Neural progenitor cell (in vitro differentiated cells): Measurements from ENCODE around the gene TRIO. TPM values are rescaled to one million over a fixed set of nuclear protein-coding genes. Genes with fewer than 3 reads are reported as not detected.
A peak's percentile ranks its signal among the peaks of the same experiment; 100 is the strongest.

Experiments
- DNase-seq: peaks from one replicate; pipeline ENCODE4 v3.0.0-alpha.2; 2016; ENCODE audit warnings: low spot score
- H2AFZ ChIP-seq: fragments of 200-600 bp; sonication (generic); replicated peaks from 2 replicates; pipeline ENCODE4 v1.6.1; 2016; ENCODE audit warnings: antibody characterized with exemption
- H3F3A ChIP-seq: fragments of 200-600 bp; sonication (generic); 2 replicates; pipeline ENCODE4 v1.6.1; 2016; ENCODE audit warnings: antibody characterized with exemption, low read depth
- H3K27ac ChIP-seq: fragments of 200-600 bp; sonication (generic); 2 replicates; pipeline ENCODE4 v1.5.1; 2016; ENCODE audit warnings: mild to moderate bottlenecking
- H3K27me3 ChIP-seq: fragments of 200-600 bp; sonication (generic); 2 replicates; pipeline ENCODE4 v1.6.1; 2016; ENCODE audit warnings: mild to moderate bottlenecking, moderate library complexity
- H3K36me3 ChIP-seq: fragments of 200-600 bp; sonication (generic); 2 replicates; pipeline ENCODE4 v1.5.1; 2016
- H3K4me1 ChIP-seq: fragments of 200-600 bp; sonication (generic); 2 replicates; pipeline ENCODE4 v1.6.1; 2016; ENCODE audit warnings: mixed run types
- H3K4me2 ChIP-seq: fragments of 200-600 bp; sonication (generic); 2 replicates; pipeline ENCODE4 v1.6.1; 2016
- H3K4me3 ChIP-seq: fragments of 200-600 bp; sonication (generic); 2 replicates; pipeline ENCODE4 v1.5.1; 2016
- H3K79me2 ChIP-seq: fragments of 200-600 bp; sonication (generic); 2 replicates; pipeline ENCODE4 v1.6.1; 2016; ENCODE audit warnings: low read depth
- H3K9ac ChIP-seq: fragments of 200-600 bp; sonication (generic); 2 replicates; pipeline ENCODE4 v1.6.1; 2016
- H3K9me3 ChIP-seq: fragments of 200-600 bp; sonication (generic); 2 replicates; pipeline ENCODE4 v1.5.1; 2016; ENCODE audit warnings: low read depth
- H4K20me1 ChIP-seq: fragments of 200-600 bp; sonication (generic); 2 replicates; pipeline ENCODE4 v1.6.1; 2016; ENCODE audit warnings: low read depth
- H3K27ac Mint-ChIP-seq: 3 replicates; pipeline ENCODE4 v1.8.0; 2021; ENCODE audit warnings: mixed read lengths
- H3K27me3 Mint-ChIP-seq: 2 replicates; pipeline ENCODE4 v1.8.0; 2022; ENCODE audit warnings: low read depth, mild to moderate bottlenecking, inconsistent platforms, moderate library complexity, mixed read lengths; ENCODE audit not compliant: insufficient read depth
- H3K36me3 Mint-ChIP-seq: 3 replicates; pipeline ENCODE4 v1.8.0; 2021; ENCODE audit warnings: mixed read lengths
- H3K4me1 Mint-ChIP-seq: 3 replicates; pipeline ENCODE4 v1.8.0; 2021; ENCODE audit warnings: mixed read lengths
- H3K4me3 Mint-ChIP-seq: 3 replicates; pipeline ENCODE4 v1.8.0; 2021; ENCODE audit warnings: mild to moderate bottlenecking, moderate library complexity, mixed read lengths
- H3K9me3 Mint-ChIP-seq: 3 replicates; pipeline ENCODE4 v1.8.0; 2020; ENCODE audit warnings: mixed read lengths
- EZH2 ChIP-seq: fragments of 200-600 bp; sonication (generic); IDR thresholded peaks from 2 replicates; pipeline ENCODE4 v1.6.1; 2017; ENCODE audit warnings: antibody characterized with exemption, mild to moderate bottlenecking, moderate library complexity
- EZH2phosphoT487 ChIP-seq: fragments of 200-600 bp; sonication (generic); IDR thresholded peaks from 2 replicates; pipeline ENCODE4 v1.6.1; 2017; ENCODE audit warnings: antibody characterized with exemption
- total RNA-seq: library from RNA; depleted of rRNA; stranded (reverse); fragments of >200 nt; gene quantifications from 2 replicates; pipeline ENCODE4 v1.2.3, GENCODE V29; 2015; ENCODE audit warnings: low replicate concordance
- TF ChIP-seq, protein P1 (sequence below): fragments of 200-600 bp; sonication (generic); IDR thresholded peaks from 2 replicates; pipeline ENCODE4 v1.5.1; 2017; ENCODE audit warnings: antibody characterized with exemption, mild to moderate bottlenecking

TRIO gene
- total RNA-seq, 1 donor from 2014 or later = 84.7 TPM

GRCh38 chr5:14258840-14259239, 115.7 kb downstream of the TRIO start:
- H3K9me3 Mint-ChIP-seq = peaks cover 19% of the 10 kb centered on the region
- no peak overlapping the region for H2AFZ ChIP-seq
- peaks cover 29% of the 10 kb centered on the region for H3F3A ChIP-seq
- H3K9me3 ChIP-seq = no peaks in the 10 kb centered on the region
- no peak overlapping the region for H3K27ac ChIP-seq
- TF ChIP-seq, protein P1, sequence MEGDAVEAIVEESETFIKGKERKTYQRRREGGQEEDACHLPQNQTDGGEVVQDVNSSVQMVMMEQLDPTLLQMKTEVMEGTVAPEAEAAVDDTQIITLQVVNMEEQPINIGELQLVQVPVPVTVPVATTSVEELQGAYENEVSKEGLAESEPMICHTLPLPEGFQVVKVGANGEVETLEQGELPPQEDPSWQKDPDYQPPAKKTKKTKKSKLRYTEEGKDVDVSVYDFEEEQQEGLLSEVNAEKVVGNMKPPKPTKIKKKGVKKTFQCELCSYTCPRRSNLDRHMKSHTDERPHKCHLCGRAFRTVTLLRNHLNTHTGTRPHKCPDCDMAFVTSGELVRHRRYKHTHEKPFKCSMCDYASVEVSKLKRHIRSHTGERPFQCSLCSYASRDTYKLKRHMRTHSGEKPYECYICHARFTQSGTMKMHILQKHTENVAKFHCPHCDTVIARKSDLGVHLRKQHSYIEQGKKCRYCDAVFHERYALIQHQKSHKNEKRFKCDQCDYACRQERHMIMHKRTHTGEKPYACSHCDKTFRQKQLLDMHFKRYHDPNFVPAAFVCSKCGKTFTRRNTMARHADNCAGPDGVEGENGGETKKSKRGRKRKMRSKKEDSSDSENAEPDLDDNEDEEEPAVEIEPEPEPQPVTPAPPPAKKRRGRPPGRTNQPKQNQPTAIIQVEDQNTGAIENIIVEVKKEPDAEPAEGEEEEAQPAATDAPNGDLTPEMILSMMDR = peak; percentile 42
- TF ChIP-seq EZH2 = no peak
- peaks cover 11% of the 10 kb centered on the region for H3K36me3 Mint-ChIP-seq
- H4K20me1 ChIP-seq = peaks cover 56% of the 10 kb centered on the region
- peak overlapping the region; percentile 25 for H3K27ac Mint-ChIP-seq
- H3K27me3 ChIP-seq = no peaks in the 10 kb centered on the region
- peaks cover 59% of the 10 kb centered on the region for H3K4me1 Mint-ChIP-seq
- no peak overlapping the region for H3K9ac ChIP-seq
- no peaks in the 10 kb centered on the region for H3K27me3 Mint-ChIP-seq
- DNase-seq = peak; percentile 72
- no peak overlapping the region for H3K4me3 ChIP-seq
- no peak overlapping the region for H3K4me3 Mint-ChIP-seq
- H3K36me3 ChIP-seq = no peaks in the 10 kb centered on the region
- H3K4me2 ChIP-seq = peak overlapping the region; percentile 44
- peaks cover 58% of the 10 kb centered on the region for H3K4me1 ChIP-seq
- peaks cover 100% of the 10 kb centered on the region for H3K79me2 ChIP-seq

GRCh38 chr5:14260637-14261036, 117.5 kb downstream of the TRIO start:
- Histone ChIP-seq H3K4me1 (peaks cover 73% of the 10 kb centered on the region), H3K9me3 (no peaks in the 10 kb centered on the region), H4K20me1 (peaks cover 56% of the 10 kb centered on the region), H3K4me3 (no peak overlapping the region), H3K9ac (no peak overlapping the region), H2AFZ (no peak overlapping the region), H3K27ac (peak overlapping the region; percentile 54), H3F3A (peaks cover 29% of the 10 kb centered on the region), H3K4me2 (peak overlapping the region; percentile 36), H3K79me2 (peaks cover 99% of the 10 kb centered on the region), H3K27me3 (no peaks in the 10 kb centered on the region), H3K36me3 (no peaks in the 10 kb centered on the region)
- DNase-seq = no peak
- Mint-ChIP-seq H3K27me3 (no peaks in the 10 kb centered on the region), H3K36me3 (peaks cover 7% of the 10 kb centered on the region), H3K4me3 (no peak overlapping the region), H3K4me1 (peaks cover 67% of the 10 kb centered on the region), H3K9me3 (peaks cover 6% of the 10 kb centered on the region), H3K27ac (no peak overlapping the region)
- TF ChIP-seq EZH2phosphoT487 = no peak
- no peak for TF ChIP-seq EZH2
- TF ChIP-seq, protein P1 = no peak

GRCh38 chr5:14261235-14261634, 118.1 kb downstream of the TRIO start:
- peaks cover 29% of the 10 kb centered on the region for H3F3A ChIP-seq
- Mint-ChIP-seq H3K4me1 (peaks cover 69% of the 10 kb centered on the region), H3K27me3 (no peaks in the 10 kb centered on the region), H3K4me3 (no peak overlapping the region), H3K36me3 (peaks cover under 1% of the 10 kb centered on the region), H3K27ac (no peak overlapping the region), H3K9me3 (peaks cover 2% of the 10 kb centered on the region)
- DNase-seq = peak; percentile 39
- H3K9ac ChIP-seq = no peak overlapping the region
- no peaks in the 10 kb centered on the region for H3K36me3 ChIP-seq
- H3K79me2 ChIP-seq = peaks cover 99% of the 10 kb centered on the region
- TF ChIP-seq EZH2 = no peak
- TF ChIP-seq, protein P1 = no peak
- TF ChIP-seq EZH2phosphoT487 = no peak
- H2AFZ ChIP-seq = no peak overlapping the region
- H3K27ac ChIP-seq = peak overlapping the region; percentile 54
- H3K4me1 ChIP-seq = peaks cover 73% of the 10 kb centered on the region
- H3K9me3 ChIP-seq = no peaks in the 10 kb centered on the region
- H3K27me3 ChIP-seq = no peaks in the 10 kb centered on the region
- H4K20me1 ChIP-seq = peaks cover 57% of the 10 kb centered on the region
- no peak overlapping the region for H3K4me3 ChIP-seq
- peak overlapping the region; percentile 36 for H3K4me2 ChIP-seq
